HCT116 (cell line): ENCODE measurements around the gene DCLRE1A.

ENCODE experiments used
- CEBPB ChIP-seq: IDR thresholded peaks from 2 replicates; pipeline ENCODE4 v1.6.1; 2012; ENCODE audit warnings: low read depth
- CTCF ChIP-seq, 3 experiments: fragments of 200-600 bp in 1 of 3; sonication (generic) in 1 of 3; IDR thresholded peaks in 2 of 3; conservative IDR thresholded peaks in 1 of 3; 2 replicates each; pipeline ENCODE4 v1.5.1; 2012 to 2017; ENCODE audit warnings: low read depth in 2 of 3, low read length in 2 of 3, antibody characterized with exemption in 1 of 3, borderline replicate concordance in 1 of 3, control low read depth in 1 of 3, mild to moderate bottlenecking in 1 of 3, mixed read lengths in 1 of 3, mixed run types in 1 of 3, moderate library complexity in 1 of 3; ENCODE audit not compliant: insufficient read depth in 1 of 3
- POLR2A ChIP-seq: IDR thresholded peaks from 2 replicates; pipeline ENCODE4 v1.7.0; 2011; ENCODE audit warnings: borderline replicate concordance; ENCODE audit not compliant: insufficient read depth, insufficient read length; ENCODE audit errors: extremely low read depth
- TF ChIP-seq, protein P1 (sequence below): IDR thresholded peaks from 2 replicates; pipeline ENCODE4 v1.6.1; 2012
- TF ChIP-seq, protein P2 (sequence below): IDR thresholded peaks from 2 replicates; pipeline ENCODE4 v1.6.1; 2012; ENCODE audit warnings: low read depth

DNA sequence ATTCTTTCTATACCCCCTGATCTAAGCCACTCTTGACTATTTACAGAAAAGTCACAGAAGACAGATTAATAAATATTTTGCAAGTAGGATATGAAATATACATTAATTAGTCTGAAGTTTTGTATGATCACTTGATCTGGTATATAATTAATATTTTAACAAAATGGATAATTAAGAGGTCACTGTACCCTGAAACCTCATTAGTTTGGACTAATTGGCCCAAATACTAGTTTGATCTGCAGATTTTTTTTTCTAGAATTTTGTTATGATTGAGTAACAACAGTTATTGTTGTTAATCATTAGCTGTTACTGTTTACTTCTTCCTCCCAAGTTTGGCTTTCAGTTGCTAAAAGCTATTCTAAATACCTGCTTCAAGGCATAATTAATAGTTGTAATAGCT lies 3.3 kb upstream of the DCLRE1A start:
- TF ChIP-seq, protein P1, sequence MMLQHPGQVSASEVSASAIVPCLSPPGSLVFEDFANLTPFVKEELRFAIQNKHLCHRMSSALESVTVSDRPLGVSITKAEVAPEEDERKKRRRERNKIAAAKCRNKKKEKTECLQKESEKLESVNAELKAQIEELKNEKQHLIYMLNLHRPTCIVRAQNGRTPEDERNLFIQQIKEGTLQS, result no peak
- TF ChIP-seq CTCF (IDR thresholded peaks at IDR 0.05 in 2 of 3, conservative IDR thresholded peaks at IDR 0.05 in 1 of 3; ENCODE audit: borderline replicate concordance in 1 of 3, insufficient read depth in 1 of 3, low read depth in 2 of 3, low read length in 2 of 3) (no peak), POLR2A (no peak), CEBPB (no peak)
- TF ChIP-seq, protein P2, sequence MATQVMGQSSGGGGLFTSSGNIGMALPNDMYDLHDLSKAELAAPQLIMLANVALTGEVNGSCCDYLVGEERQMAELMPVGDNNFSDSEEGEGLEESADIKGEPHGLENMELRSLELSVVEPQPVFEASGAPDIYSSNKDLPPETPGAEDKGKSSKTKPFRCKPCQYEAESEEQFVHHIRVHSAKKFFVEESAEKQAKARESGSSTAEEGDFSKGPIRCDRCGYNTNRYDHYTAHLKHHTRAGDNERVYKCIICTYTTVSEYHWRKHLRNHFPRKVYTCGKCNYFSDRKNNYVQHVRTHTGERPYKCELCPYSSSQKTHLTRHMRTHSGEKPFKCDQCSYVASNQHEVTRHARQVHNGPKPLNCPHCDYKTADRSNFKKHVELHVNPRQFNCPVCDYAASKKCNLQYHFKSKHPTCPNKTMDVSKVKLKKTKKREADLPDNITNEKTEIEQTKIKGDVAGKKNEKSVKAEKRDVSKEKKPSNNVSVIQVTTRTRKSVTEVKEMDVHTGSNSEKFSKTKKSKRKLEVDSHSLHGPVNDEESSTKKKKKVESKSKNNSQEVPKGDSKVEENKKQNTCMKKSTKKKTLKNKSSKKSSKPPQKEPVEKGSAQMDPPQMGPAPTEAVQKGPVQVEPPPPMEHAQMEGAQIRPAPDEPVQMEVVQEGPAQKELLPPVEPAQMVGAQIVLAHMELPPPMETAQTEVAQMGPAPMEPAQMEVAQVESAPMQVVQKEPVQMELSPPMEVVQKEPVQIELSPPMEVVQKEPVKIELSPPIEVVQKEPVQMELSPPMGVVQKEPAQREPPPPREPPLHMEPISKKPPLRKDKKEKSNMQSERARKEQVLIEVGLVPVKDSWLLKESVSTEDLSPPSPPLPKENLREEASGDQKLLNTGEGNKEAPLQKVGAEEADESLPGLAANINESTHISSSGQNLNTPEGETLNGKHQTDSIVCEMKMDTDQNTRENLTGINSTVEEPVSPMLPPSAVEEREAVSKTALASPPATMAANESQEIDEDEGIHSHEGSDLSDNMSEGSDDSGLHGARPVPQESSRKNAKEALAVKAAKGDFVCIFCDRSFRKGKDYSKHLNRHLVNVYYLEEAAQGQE, result no peak
